Measurements from ENCODE around the gene NAT14.
"Not testable (repeated sequence)": the region's sequence is repeated elsewhere in the genome, so short reads cannot be mapped to it uniquely, and the experiment has no call there.

NAT14 gene

GRCh38 chr19:55494172-55494761, 9.3 kb downstream of the NAT14 start:
- peak; percentile 54 for DNase-seq (ENCODE audit: low spot score)
- TF ChIP-seq, protein P1, sequence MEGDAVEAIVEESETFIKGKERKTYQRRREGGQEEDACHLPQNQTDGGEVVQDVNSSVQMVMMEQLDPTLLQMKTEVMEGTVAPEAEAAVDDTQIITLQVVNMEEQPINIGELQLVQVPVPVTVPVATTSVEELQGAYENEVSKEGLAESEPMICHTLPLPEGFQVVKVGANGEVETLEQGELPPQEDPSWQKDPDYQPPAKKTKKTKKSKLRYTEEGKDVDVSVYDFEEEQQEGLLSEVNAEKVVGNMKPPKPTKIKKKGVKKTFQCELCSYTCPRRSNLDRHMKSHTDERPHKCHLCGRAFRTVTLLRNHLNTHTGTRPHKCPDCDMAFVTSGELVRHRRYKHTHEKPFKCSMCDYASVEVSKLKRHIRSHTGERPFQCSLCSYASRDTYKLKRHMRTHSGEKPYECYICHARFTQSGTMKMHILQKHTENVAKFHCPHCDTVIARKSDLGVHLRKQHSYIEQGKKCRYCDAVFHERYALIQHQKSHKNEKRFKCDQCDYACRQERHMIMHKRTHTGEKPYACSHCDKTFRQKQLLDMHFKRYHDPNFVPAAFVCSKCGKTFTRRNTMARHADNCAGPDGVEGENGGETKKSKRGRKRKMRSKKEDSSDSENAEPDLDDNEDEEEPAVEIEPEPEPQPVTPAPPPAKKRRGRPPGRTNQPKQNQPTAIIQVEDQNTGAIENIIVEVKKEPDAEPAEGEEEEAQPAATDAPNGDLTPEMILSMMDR (IDR thresholded peaks at IDR 0.05; ENCODE audit: extremely low read depth, missing control alignments), result no peak

- no peak for DNase-seq (ENCODE audit: low spot score)
- TF ChIP-seq, protein P1 (IDR thresholded peaks at IDR 0.05; ENCODE audit: extremely low read depth, missing control alignments), result no peak
Observed at GRCh38 chr19:55495646-55496349, 10.8 kb downstream of the NAT14 start.

GRCh38 chr19:55496820-55497219, 11.8 kb downstream of the NAT14 start:
- DNase-seq (ENCODE audit: low spot score), result not testable (repeated sequence)

DNA sequence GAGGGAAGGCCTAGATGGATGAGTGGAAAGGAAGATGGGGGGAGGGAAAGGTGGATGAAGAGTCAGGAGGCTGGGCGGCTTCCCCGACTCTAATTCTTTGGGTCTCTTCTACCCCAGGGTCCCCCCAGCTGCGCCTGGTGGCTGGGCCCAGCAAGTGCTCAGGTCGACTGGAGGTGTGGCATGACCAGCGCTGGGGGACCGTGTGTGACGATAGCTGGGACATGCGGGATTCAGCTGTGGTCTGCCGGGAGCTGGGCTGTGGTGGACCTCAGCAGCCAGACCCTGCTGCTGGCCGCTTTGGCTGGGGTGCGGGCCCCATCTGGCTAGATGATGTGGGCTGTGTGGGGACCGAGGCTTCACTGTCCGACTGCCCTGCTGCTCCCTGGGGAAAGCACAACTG, 12.8 kb downstream of the NAT14 start:
- no peak for DNase-seq (ENCODE audit: low spot score)
- TF ChIP-seq, protein P1 (IDR thresholded peaks at IDR 0.05; ENCODE audit: extremely low read depth, missing control alignments), result no peak

DNA sequence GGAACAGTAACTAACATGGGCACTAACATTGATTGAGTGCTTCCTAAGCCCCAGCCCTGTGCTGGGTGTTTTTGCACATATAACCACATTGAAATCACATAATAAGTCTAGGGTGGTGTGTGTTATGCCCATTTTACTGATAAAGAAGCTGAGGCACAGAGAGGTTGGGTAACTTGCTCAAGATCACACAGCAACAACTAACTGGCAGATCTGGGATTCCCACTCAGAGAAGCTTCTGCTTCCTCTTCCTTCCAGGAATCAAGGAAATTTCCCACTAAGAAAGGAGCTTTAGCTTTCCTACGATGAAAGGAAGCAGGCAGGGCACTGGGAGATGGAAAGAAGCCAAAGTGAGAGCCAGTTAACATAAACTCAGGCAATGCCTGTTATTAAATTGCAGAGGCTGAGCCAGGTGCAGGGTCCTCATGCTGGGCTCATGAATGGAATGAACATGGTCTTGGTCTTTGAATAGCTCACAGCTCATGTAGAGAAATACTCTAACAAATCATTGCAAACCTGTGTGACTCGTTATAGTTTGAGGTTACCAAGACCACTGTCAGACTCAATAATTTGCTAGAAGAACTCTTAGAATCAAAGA, 13.4 kb downstream of the NAT14 start:
- TF ChIP-seq, protein P1 (IDR thresholded peaks at IDR 0.05; ENCODE audit: extremely low read depth, missing control alignments), result no peak
- DNase-seq (ENCODE audit: low spot score), result no peak

DNA sequence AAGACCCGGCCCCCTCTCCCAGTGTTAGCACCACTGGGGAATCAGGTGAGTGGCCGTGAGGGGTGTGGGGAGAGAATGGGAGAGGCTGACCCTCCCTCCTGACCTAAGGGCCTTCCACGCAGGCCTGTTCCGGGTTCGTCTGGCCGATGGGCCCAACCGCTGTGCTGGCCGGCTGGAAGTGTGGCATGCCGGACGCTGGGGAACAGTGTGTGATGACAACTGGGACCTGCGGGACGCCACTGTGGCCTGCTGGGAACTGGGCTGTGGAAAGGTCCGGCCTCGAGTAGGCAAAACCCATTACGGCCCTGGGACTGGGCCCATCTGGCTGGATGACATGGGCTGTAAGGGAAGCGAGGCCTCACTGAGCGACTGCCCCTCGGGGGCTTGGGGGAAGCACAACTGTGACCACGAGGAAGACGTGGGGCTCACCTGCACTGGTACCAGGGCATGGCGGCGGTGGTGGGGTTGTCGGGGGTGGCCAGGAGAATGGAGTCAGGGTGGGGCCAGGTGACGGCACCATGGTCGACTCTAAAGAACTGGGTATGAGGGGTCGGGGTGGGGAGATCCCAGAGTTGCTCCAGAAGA, 15.5 kb downstream of the NAT14 start:
- DNase-seq (ENCODE audit: low spot score), result no peak
- TF ChIP-seq, protein P1 (IDR thresholded peaks at IDR 0.05; ENCODE audit: extremely low read depth, missing control alignments), result no peak

GRCh38 chr19:55502197-55502952, 17.4 kb downstream of the NAT14 start:
- no peak for DNase-seq (ENCODE audit: low spot score)
- TF ChIP-seq, protein P1 (IDR thresholded peaks at IDR 0.05; ENCODE audit: extremely low read depth, missing control alignments), result no peak
